Erythroblast (primary cell): ENCODE results near the gene USP31.

ENCODE experiments used
- GATA1 ChIP-seq: IDR thresholded peaks from 2 replicates; pipeline ENCODE4 v1.6.1; 2011; ENCODE audit warnings: low read depth, mild to moderate bottlenecking, control low read depth, low read length, moderate library complexity
- POLR2A ChIP-seq: IDR thresholded peaks from 2 replicates; pipeline ENCODE4 v1.6.1; 2011; ENCODE audit warnings: mild to moderate bottlenecking, low read length

- TF ChIP-seq POLR2A (no peak), GATA1 (no peak)
These were observed 34.9 kb downstream of the USP31 start for GRCh38 chr16:23114131-23114904.
